H9 (cell line): ENCODE measurements around the gene IRX4. TPM values are rescaled to one million over a fixed set of nuclear protein-coding genes. Genes with fewer than 3 reads are reported as not detected.

ENCODE experiments used
- DNase-seq: peaks from one replicate; pipeline ENCODE4 v3.0.0-alpha.2; 2017
- H2AFZ ChIP-seq: one replicate; pipeline ENCODE4 v1.6.1; 2013; ENCODE audit warnings: mild to moderate bottlenecking, low read length, control low read depth, moderate library complexity
- H2AK5ac ChIP-seq: 2 replicates; pipeline ENCODE4 v1.6.1; 2013; ENCODE audit warnings: low read length, control low read depth, mixed read lengths; ENCODE audit not compliant: insufficient read length
- H2BK120ac ChIP-seq: one replicate; pipeline ENCODE4 v1.6.1; 2013; ENCODE audit warnings: low read depth, mild to moderate bottlenecking, low read length, control low read depth, inconsistent platforms; ENCODE audit not compliant: poor library complexity, severe bottlenecking
- H2BK12ac ChIP-seq: 2 replicates; pipeline ENCODE4 v1.6.1; 2013; ENCODE audit warnings: low read length, control low read depth, mixed read lengths, low read depth; ENCODE audit not compliant: insufficient read length
- H2BK15ac ChIP-seq: 2 replicates; pipeline ENCODE4 v1.6.1; 2013; ENCODE audit warnings: low read depth, low read length, control low read depth
- H2BK20ac ChIP-seq: one replicate; pipeline ENCODE4 v1.6.1; 2013; ENCODE audit warnings: low read depth, mild to moderate bottlenecking, low read length, control low read depth, inconsistent platforms; ENCODE audit not compliant: poor library complexity, severe bottlenecking
- H2BK5ac ChIP-seq: 2 replicates; pipeline ENCODE4 v1.6.1; 2013; ENCODE audit warnings: low read length, control low read depth, mixed read lengths; ENCODE audit not compliant: insufficient read length
- H3K14ac ChIP-seq: 2 replicates; pipeline ENCODE4 v1.6.1; 2013; ENCODE audit warnings: low read length, control low read depth; ENCODE audit not compliant: insufficient read depth
- H3K18ac ChIP-seq: 2 replicates; pipeline ENCODE4 v1.6.1; 2013; ENCODE audit warnings: low read depth, mild to moderate bottlenecking, mixed read lengths, low read length, control low read depth; ENCODE audit not compliant: insufficient read length
- H3K23ac ChIP-seq: 2 replicates; pipeline ENCODE4 v1.6.1; 2013; ENCODE audit warnings: low read length, control low read depth, mixed read lengths, low read depth; ENCODE audit not compliant: insufficient read length
- H3K23me2 ChIP-seq: 2 replicates; pipeline ENCODE4 v1.6.1; 2013; ENCODE audit warnings: low read depth, mild to moderate bottlenecking, mixed read lengths, low read length, control low read depth; ENCODE audit not compliant: insufficient read length, poor library complexity, severe bottlenecking
- H3K27ac ChIP-seq: 2 replicates; pipeline ENCODE4 v1.5.1; 2013; ENCODE audit warnings: low read length, control low read depth, mixed read lengths, low read depth; ENCODE audit not compliant: insufficient read length
- H3K27me3 ChIP-seq: 2 replicates; pipeline ENCODE4 v1.6.1; 2013; ENCODE audit warnings: low read length, control low read depth, inconsistent platforms; ENCODE audit not compliant: insufficient read depth
- H3K4ac ChIP-seq: 2 replicates; pipeline ENCODE4 v1.6.1; 2013; ENCODE audit warnings: low read depth, mild to moderate bottlenecking, control low read depth, inconsistent platforms, low read length, moderate library complexity
- H3K4me1 ChIP-seq: 2 replicates; pipeline ENCODE4 v1.6.1; 2013; ENCODE audit warnings: low read length, control low read depth, inconsistent platforms; ENCODE audit not compliant: insufficient read depth
- H3K4me2 ChIP-seq: 2 replicates; pipeline ENCODE4 v1.6.1; 2013; ENCODE audit warnings: low read length, control low read depth, mixed read lengths; ENCODE audit not compliant: insufficient read length, insufficient read depth
- H3K56ac ChIP-seq: 2 replicates; pipeline ENCODE4 v1.6.1; 2013; ENCODE audit warnings: low read depth, mild to moderate bottlenecking, mixed read lengths, low read length, control low read depth; ENCODE audit not compliant: insufficient read length
- H3K79me1 ChIP-seq: 2 replicates; pipeline ENCODE4 v1.6.1; 2013; ENCODE audit warnings: low read depth, mild to moderate bottlenecking, moderate library complexity, low read length, control low read depth, inconsistent platforms; ENCODE audit not compliant: insufficient read depth, poor library complexity, severe bottlenecking
- H3K79me2 ChIP-seq: 2 replicates; pipeline ENCODE4 v1.6.1; 2013; ENCODE audit warnings: low read length, control low read depth, inconsistent platforms; ENCODE audit not compliant: insufficient read depth
- H3K9ac ChIP-seq: 2 replicates; pipeline ENCODE4 v1.6.1; 2013; ENCODE audit warnings: low read length, control low read depth, mixed read lengths; ENCODE audit not compliant: insufficient read length; ENCODE audit errors: extremely low read depth
- H3K9me3 ChIP-seq: one replicate; pipeline ENCODE4 v1.6.1; 2013; ENCODE audit warnings: low read depth, low read length, inconsistent platforms; ENCODE audit not compliant: control insufficient read depth
- H3T11ph ChIP-seq: one replicate; pipeline ENCODE4 v1.6.1; 2013; ENCODE audit warnings: mild to moderate bottlenecking, low read length, control low read depth, inconsistent platforms
- H4K20me1 ChIP-seq: one replicate; pipeline ENCODE4 v1.6.1; 2013; ENCODE audit not compliant: control insufficient read depth, insufficient read length, insufficient read depth
- H4K5ac ChIP-seq: 2 replicates; pipeline ENCODE4 v1.6.1; 2013; ENCODE audit warnings: low read depth, mild to moderate bottlenecking, mixed read lengths, low read length, control low read depth; ENCODE audit not compliant: insufficient read length
- H4K8ac ChIP-seq: replicated peaks from 2 replicates; pipeline ENCODE4 v1.6.1; 2013; ENCODE audit warnings: low read length, control low read depth, mixed read lengths, low read depth; ENCODE audit not compliant: insufficient read length
- H4K91ac ChIP-seq: 2 replicates; pipeline ENCODE4 v1.6.1; 2013; ENCODE audit warnings: low read depth, mild to moderate bottlenecking, moderate library complexity, mixed read lengths, low read length, control low read depth; ENCODE audit not compliant: insufficient read length
- H3K27ac Mint-ChIP-seq, 3 experiments: 2 replicates in 2 of 3; 3 replicates in 1 of 3; pipeline ENCODE4 v1.8.0; 2020 to 2021; ENCODE audit warnings: mixed read lengths in 3 of 3, mild to moderate bottlenecking in 1 of 3, moderate library complexity in 1 of 3
- H3K27me3 Mint-ChIP-seq: 2 replicates; pipeline ENCODE4 v1.8.0; 2021; ENCODE audit warnings: low read depth, mild to moderate bottlenecking, moderate library complexity, mixed read lengths
- H3K36me3 Mint-ChIP-seq, 3 experiments: 2 replicates in 2 of 3; 3 replicates in 1 of 3; pipeline ENCODE4 v1.8.0; 2020 to 2021; ENCODE audit warnings: low read depth in 3 of 3, mixed read lengths in 3 of 3; ENCODE audit not compliant: insufficient read depth in 1 of 3
- H3K4me1 Mint-ChIP-seq, 2 experiments: 2 replicates each; pipeline ENCODE4 v1.8.0; 2020; ENCODE audit warnings: mixed read lengths in 2 of 2
- H3K4me3 Mint-ChIP-seq, 2 experiments: 2 replicates in 1 of 2; 3 replicates in 1 of 2; pipeline ENCODE4 v1.8.0; 2020 to 2021; ENCODE audit warnings: mild to moderate bottlenecking in 2 of 2, mixed read lengths in 2 of 2, moderate library complexity in 1 of 2
- H3K9me3 Mint-ChIP-seq, 2 experiments: 2 replicates in 1 of 2; 3 replicates in 1 of 2; pipeline ENCODE4 v1.8.0; 2020; ENCODE audit warnings: mild to moderate bottlenecking in 2 of 2, mixed read lengths in 2 of 2, moderate library complexity in 1 of 2
- CTCF ChIP-seq: fragments of 200-600 bp; sonication (generic); conservative IDR thresholded peaks from 3 replicates; pipeline ENCODE4 v1.8.0; 2021; ENCODE audit warnings: antibody characterized with exemption, mild to moderate bottlenecking
- WGBS: extraction: QIAGEN DNeasy Blood & Tissue Kit; methylation state at CpG from one replicate; pipeline ENCODE4 v1.1.7; 2013; ENCODE audit warnings: missing lambda C conversion rate, low lambda C conversion rate, mixed read lengths; ENCODE audit not compliant: insufficient read length; ENCODE audit errors: extremely low coverage; 5-methylcytosine and 5-hydroxymethylcytosine counted together
- total RNA-seq: library from RNA; stranded (reverse); gene quantifications from 2 replicates; pipeline ENCODE4 v1.2.1, GENCODE V29; 2021

The IRX4 gene
- total RNA-seq, 1 experiment from 2014 or later, result 3.2 TPM

- WGBS, result no CpG with 5 or more reads among the region's 20 CpGs
- H2BK15ac ChIP-seq, result no peak overlapping the region
Measured at GRCh38 chr5:1867815-1868143, 14.9 kb downstream of the IRX4 start.

More at GRCh38 chr5:1867815-1868143, 14.9 kb downstream of the IRX4 start:
- no peak overlapping the region for H4K91ac ChIP-seq
- H3K27me3 ChIP-seq, result peaks cover under 1% of the 10 kb centered on the region; the same call in 1 of the 2 replicates
- H3K27me3 Mint-ChIP-seq, result peaks cover 34% of the 10 kb centered on the region
- DNase-seq, result no peak
- no peak overlapping the region for H4K8ac ChIP-seq
- H2BK5ac ChIP-seq, result no peak overlapping the region
- H3K79me2 ChIP-seq, result no peaks in the 10 kb centered on the region
- no peak overlapping the region for H4K5ac ChIP-seq
- no peak overlapping the region for H3K4me2 ChIP-seq
- H3K4me1 ChIP-seq, result no peaks in the 10 kb centered on the region
- H3K9me3 Mint-ChIP-seq, result no peaks in the 10 kb centered on the region; a peak in 2 of 5 replicates
- no peaks in the 10 kb centered on the region for H3K9me3 ChIP-seq
- H2AFZ ChIP-seq, result no peak overlapping the region
- H3K56ac ChIP-seq, result no peak overlapping the region
- no peaks in the 10 kb centered on the region for H3K79me1 ChIP-seq
- H3K4ac ChIP-seq, result no peak overlapping the region
- no peak overlapping the region for H2BK20ac ChIP-seq
- H3K27ac Mint-ChIP-seq, result no peak overlapping the region
- no peaks in the 10 kb centered on the region for H3K23me2 ChIP-seq
- TF ChIP-seq CTCF, result no peak
- H3K9ac ChIP-seq, result no peak overlapping the region
- no peak overlapping the region for H2BK12ac ChIP-seq
- H3K18ac ChIP-seq, result no peak overlapping the region
- no peak overlapping the region for H3K23ac ChIP-seq
- H3K4me1 Mint-ChIP-seq, result peaks cover 0 to 14% of the 10 kb centered on the region in 2 experiments; a peak in 2 of 4 replicates
- no peak overlapping the region for H3K14ac ChIP-seq
- no peaks in the 10 kb centered on the region; a peak in 1 of 7 replicates for H3K36me3 Mint-ChIP-seq
- H3K4me3 Mint-ChIP-seq, result no peak overlapping the region
- H2AK5ac ChIP-seq, result no peak overlapping the region
- H3T11ph ChIP-seq, result no peak overlapping the region
- H2BK120ac ChIP-seq, result no peak overlapping the region
- H4K20me1 ChIP-seq, result peaks cover 2% of the 10 kb centered on the region
- no peak overlapping the region for H3K27ac ChIP-seq
